SH-SY5Y (cell line): Measurements from ENCODE around the gene CCDC194.

ENCODE experiments used
- GATA2 ChIP-seq: IDR thresholded peaks from 2 replicates; pipeline ENCODE4 v1.6.1; 2011; ENCODE audit warnings: mild to moderate bottlenecking, low read depth, low read length
- GATA3 ChIP-seq: IDR thresholded peaks from 2 replicates; pipeline ENCODE4 v1.6.1; 2011; ENCODE audit warnings: low read depth, mild to moderate bottlenecking, low read length, moderate library complexity

CCDC194 gene, protein sequence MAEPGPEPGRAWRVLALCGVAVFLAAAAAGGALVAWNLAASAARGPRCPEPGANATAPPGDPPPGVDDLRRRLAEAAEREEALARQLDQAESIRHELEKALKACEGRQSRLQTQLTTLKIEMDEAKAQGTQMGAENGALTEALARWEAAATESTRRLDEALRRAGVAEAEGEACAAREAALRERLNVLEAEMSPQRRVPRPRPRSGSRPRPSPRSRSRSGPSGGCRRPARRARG

DNA sequence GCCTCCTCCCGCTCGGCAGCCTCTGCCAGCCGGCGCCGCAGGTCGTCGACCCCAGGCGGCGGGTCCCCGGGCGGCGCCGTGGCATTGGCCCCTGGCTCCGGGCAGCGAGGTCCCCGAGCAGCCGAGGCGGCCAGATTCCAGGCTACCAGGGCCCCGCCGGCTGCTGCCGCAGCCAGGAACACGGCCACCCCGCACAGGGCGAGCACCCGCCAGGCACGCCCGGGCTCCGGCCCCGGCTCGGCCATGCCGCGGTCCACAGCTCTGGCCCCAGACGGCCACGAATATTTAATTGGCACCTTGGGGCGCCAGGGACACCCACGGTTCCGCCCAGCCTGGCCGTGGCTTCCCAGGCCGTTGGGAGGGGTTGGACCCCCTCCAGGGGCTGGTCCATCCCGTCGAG, at the start of gene CCDC194:
Gene CCDC194 (minus strand): TSS at position 283 of the 400 bp plus-strand sequence. CDS start 38 bp downstream, at position 245.
- TF ChIP-seq GATA2 (no peak), GATA3 (no peak)

DNA sequence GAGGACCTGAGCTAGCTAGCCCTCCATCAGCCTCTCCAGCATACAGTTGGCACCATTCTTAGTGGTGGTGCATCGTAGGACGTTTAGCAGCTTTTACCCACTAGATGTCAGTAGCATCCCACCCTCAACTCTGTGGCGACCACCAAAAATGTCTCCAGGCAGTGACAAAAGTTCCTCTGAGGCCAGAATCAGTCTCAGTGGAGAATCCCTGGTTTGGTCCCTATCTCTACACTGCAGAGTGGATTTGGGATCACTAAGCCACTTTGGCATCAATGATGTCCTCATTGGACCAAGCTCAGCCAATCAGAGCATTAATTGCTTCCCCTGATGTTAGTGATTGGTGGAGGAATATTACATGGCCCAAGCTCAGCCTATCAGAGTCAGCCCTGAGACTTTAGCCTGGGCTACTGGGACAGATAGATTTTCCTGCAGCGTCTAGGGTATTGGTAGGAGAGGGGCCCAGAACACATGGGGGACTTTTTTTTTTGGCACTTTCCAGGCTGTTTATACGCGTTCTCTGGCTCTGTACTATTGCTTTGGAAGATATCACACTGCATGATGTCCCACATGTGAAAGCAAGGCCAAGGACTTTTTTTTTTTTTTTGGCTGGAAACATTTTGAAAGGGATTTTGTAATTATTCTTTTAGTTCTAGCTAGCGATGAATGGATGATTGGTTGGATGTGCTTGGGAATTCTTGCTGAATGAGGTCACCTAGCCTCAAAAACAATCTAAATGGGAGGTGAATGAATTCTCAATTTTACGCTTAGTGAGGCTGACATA, 47.4 kb upstream of the CCDC194 start:
- TF ChIP-seq GATA2 (no peak), GATA3 (no peak)

DNA sequence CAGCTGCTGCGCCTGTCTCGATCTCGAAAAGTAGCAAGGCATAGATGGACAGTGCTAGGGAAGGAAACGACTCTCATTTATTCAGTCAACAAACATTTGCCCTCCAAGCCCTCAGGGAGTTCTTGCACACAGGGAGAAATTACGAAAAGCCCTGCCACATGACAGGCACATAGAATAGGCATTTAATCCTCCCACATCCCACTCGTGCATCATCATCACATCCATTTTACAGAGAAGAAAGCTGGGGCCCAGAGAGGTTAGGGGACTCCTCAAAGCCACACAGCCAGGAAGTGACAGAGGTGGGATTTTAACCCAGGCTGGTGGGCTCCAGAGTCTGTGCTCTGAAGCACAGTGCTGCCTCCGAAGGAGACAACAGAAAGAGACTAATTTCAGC, 42.9 kb upstream of the CCDC194 start:
- TF ChIP-seq GATA3 (no peak), GATA2 (no peak)

DNA sequence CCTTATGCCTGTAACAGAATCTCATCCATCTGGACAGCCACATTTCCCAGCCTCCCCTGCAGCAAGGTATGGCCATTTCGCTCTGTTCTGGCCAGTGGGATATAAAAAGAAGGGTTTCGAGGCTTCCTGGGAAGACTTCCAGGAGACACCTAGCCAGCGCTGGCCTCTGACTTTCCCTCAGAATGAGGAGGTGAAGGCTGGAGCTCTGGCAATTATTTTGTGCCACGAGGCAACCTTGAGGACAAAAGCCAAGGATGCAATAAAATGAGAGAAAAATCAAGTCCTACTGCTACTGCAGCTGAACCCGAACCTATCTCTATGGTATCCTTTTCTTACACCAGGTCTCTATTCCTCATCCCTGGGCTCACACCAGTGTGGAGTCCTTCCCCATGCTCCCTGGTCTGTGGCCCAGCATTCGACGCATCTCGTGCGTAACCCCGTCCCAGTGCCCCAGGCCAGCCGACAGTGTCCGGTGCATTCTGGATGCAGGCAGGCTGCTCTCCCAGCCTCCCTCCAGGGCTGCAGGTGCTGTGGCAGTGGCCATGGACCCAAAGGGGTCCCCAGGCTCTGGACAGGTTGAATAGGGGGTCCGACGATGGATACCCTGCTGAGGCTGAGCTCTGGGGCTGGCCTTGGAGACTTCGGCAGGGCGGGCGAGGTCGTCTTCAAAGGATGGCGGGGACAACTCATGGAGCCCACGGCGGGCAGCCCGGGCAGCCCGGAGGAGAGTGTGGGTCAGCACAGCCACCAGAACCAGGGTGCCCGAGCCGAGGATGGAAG, 42.3 kb upstream of the CCDC194 start:
- no peak for TF ChIP-seq GATA3
- no peak for TF ChIP-seq GATA2

DNA sequence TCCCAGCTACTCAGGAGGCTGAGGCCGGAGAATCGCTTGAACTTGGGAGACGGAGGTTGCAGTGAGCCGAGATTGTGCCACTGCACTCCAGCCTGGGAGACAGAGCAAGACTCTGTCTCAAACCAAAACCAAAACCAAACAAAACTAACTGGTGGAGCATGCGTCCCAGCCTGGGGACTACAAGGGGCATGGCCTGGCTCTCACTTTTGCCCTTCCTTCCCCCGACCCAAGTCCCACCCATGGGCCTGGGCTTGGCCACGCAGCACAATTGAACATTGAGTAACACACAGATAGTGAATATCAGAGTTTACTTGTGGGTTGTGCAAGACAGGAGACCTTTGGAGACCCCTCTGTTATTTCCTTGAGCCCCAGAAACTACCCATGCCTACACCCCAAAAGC, 41.2 kb upstream of the CCDC194 start:
- no peak for TF ChIP-seq GATA3
- TF ChIP-seq GATA2: no peak

DNA sequence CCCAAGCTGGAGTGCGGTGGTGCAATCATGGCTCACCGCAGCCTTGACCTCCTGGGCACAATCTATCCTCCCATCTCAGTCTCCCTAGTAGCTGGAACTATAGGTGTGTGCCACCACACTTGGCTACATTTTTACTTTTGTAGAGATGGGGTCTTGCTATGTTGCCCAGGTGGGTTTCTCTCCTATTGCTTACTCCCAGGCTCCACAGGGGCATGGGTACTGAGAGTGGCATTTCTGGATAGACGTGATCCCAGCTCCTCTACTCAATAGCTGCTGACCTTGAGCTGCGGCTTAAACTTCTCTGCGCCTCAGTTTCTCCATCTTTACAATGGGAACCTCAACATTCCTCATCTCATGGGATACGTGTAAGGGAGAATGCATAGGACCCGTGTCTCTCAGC, 37.4 kb upstream of the CCDC194 start:
- TF ChIP-seq GATA2 (no peak), GATA3 (no peak)

DNA sequence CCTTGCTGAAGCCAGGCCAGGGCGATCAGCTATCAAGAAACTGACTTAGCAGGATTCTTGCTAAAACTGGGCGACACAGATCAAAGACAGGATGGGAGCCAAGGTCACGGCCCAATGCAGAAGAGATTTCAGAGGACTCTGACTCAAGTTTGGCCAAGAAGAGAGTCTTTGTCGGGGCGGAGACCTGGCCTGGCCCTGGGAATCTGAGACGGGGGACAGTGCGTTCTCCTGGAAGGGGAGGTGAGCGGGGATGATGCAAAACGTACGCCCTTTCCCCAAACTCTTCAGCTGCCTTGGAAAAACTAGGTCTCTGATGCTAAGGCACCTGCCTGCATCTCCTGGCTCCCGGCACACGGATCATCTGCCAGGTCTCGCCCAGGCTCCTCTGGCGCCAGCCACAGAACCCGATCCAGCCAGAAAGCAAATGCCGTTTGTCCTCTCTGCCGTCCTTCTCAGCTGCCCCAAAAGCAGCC, 35.7 kb upstream of the CCDC194 start:
- no peak for TF ChIP-seq GATA3
- TF ChIP-seq GATA2: no peak

DNA sequence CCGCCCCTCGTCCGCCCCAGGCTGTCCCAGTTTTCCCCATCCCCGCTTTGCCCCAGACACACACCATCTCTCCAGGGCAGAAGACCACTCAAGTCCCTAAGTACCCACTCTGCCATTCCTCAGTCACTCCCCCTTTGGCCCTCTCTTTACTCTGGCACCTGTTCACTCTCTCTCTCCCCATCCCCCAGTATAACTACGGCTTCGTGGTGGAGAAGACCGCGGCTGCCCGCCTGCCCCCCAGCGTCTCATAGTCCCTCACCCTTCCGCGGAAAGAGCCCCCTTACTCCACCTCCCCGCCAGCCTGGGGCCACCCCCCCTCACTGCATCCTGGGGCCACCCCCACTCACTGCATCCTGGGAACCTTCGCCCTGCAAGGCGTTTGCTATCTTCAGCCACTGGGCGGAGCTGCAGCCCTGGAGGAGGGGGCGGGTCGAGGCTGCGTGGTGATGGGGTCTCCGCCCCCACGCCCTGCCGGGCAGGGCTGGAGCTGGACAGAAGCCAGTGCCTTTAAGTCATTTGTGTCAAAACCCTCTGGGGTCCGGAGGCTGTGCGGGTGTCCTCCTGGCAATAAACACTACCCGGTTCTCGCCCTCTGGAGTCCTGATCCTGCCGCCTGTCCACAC, 30.9 kb upstream of the CCDC194 start:
- no peak for TF ChIP-seq GATA2
- TF ChIP-seq GATA3: no peak

DNA sequence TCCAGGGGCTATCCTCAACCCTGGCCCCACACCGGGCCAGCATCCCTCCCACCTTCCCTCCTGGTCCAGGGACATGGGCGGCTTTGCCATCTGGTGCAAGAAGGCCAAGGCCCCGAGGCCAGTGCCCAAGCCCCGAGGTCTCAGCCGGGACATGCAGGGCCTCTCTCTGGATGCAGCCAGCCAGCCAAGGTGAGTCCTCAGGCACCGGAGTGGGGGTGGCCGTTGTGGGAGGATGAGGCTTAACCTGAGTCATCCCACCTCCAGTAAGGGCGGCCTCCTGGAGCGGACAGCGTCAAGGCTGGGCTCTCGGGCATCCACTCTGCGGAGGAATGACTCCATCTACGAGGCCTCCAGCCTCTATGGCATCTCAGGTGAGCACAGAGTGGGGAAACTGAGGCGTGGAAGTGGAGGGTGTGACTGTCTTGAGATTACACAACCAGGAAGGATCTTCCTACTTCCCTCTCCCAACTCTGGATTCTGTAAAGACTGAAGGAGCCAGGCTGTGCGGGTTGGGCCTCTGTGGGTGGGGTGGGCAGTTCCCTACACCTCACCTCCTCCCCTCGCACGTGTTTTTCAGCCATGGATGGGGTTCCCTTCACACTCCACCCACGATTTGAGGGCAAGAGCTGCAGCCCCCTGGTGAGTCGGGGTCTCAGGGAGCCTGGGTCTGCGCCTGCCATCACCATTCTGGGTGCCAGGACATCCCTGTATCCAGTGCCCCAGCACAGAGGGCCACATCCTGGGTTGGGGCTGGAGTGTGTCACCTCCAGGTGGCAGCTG, 29.6 kb upstream of the CCDC194 start:
- TF ChIP-seq GATA3 (no peak), GATA2 (no peak)

DNA sequence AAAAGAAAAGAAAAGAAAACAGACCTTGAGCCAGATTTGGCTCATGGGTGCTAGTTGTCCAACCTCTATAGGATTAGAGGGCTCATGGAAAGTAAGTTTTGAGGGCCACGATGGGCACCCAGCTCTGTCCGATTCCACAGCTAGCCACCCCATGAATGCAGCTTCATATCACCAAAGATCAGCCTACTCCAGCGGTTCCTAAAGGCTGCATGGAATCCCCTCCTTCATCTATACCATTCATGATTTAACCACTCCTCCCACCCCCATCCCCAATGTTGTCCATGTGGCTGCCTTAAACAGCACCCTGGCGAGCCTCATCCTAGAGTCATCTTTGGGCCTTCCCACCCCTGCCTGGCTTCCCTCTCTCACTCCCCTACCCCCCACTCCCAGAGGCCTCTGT, 27.9 kb upstream of the CCDC194 start:
- TF ChIP-seq GATA2: no peak
- TF ChIP-seq GATA3: no peak

DNA sequence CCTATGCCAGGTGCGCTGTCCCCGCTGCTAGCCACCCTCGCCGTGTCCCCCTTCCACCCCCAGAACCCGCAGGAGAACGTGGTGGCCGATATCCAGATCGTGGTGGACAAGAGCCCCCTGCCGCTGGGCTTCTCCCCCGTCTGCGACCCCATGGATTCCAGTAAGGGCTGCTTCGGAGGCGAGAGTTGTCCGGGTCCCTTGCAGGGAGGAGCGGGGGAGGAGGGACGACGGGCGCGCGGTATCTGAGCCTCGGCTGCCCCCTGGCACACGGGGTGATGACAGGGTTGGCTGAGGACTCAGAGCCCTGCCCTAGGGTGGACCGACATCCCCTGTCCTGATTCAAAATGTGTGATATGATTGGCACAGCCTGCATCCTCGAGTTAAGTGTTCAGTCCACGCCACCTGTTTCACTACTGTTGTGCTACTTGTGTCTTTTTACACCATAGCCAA, 26.5 kb upstream of the CCDC194 start:
- TF ChIP-seq GATA3 (no peak), GATA2 (no peak)

DNA sequence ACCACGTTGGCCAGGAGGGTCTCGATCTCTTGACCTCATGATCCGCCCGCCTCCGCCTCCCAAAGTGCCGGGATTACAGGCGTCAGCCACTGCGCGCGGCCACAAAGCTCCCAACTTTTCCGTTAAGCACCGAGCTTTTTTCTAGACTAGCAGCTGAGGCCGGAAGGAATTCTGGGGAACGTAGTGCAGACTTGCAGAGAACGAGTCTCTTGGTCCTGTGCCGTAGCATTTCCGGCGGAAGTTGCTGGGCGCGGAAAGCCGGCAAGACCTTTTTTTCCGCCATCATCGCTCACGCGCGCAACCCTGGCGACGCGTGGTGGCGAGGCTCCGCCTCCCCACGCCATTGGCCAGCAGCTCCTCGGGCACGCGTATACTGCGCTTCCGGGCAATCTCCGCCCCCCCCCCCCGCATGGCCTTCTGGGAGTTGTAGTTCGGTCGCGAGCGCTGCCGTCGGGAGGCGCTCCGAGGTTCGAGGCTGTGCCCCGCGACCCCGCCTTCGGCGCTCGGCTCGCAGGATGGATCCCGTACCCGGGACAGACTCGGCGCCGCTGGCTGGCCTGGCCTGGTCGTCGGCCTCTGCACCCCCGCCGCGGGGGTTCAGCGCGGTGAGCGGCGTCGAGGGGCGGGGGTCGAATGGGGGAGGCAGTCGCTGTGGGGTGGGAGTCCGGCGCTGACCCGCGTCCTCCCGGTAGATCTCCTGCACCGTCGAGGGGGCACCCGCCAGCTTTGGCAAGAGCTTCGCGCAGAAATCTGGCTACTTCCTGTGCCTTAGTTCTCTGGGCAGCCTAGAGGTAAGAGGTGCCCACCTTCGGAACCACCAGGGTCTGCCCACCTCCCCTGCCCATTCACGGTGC, 25.9 kb upstream of the CCDC194 start, which contains the start of gene MVB12A:
Gene MVB12A (plus strand): TSS at position 427 of the 854 bp plus-strand sequence. CDS start 89 bp downstream, at position 516.
- TF ChIP-seq GATA3 (no peak), GATA2 (no peak)
